Colon (tissue), 2 donors: ENCODE results near the gene PNMA1.

Experiments
- FAIRE-seq: peaks from 2 replicates; lab custom pipeline; 2012; peaks lifted over from hg19 to GRCh38; lab: Jason Lieb, UNC
- donor health status: control.
- donor health status: control.

PNMA1 gene

GRCh38 chr14:73662487-73662943 lies 51.7 kb downstream of the PNMA1 start:
- FAIRE-seq: no peak

GRCh38 chr14:73661872-73662271 lies 52.3 kb downstream of the PNMA1 start:
- FAIRE-seq: no peak
